ENCODE measurements around the gene EEF1AKMT4.

EEF1AKMT4 gene

GRCh38 chr3:184306341-184306972, 57.0 kb downstream of the EEF1AKMT4 start:
- H3K4me2 ChIP-seq (ENCODE audit: low read depth, low read length), result no peak overlapping the region
- no peak overlapping the region for H2AFZ ChIP-seq (ENCODE audit: low read length)
- peaks cover 64% of the 10 kb centered on the region for H3K36me3 ChIP-seq (replicated peaks; ENCODE audit: insufficient read depth, low read length)
- H3K27me3 ChIP-seq (replicated peaks; ENCODE audit: insufficient read depth, low read length), result no peaks in the 10 kb centered on the region
- no peak for DNase-seq
- H3K4me1 ChIP-seq (ENCODE audit: low read length), result no peaks in the 10 kb centered on the region
- no peak overlapping the region for H3K9ac ChIP-seq (ENCODE audit: low read length)
- no peak overlapping the region for H3K4me3 ChIP-seq (ENCODE audit: low read length)
- no peaks in the 10 kb centered on the region for H3K9me2 ChIP-seq (replicated peaks; ENCODE audit: insufficient read depth, low read length)
- peaks cover 7% of the 10 kb centered on the region; the same call in 1 of the 2 replicates for H3F3A ChIP-seq (ENCODE audit: insufficient read depth, low read length)
- no peaks in the 10 kb centered on the region for H3K9me3 ChIP-seq (replicated peaks; ENCODE audit: insufficient read depth, low read length)
- H3K79me2 ChIP-seq (ENCODE audit: low read length), result peaks cover 36% of the 10 kb centered on the region
- no peak overlapping the region for H3K27ac ChIP-seq (ENCODE audit: low read length)
- TF ChIP-seq CTCF (IDR thresholded peaks at IDR 0.05; ENCODE audit: low read length) (no peak), EZH2phosphoT487 (IDR thresholded peaks at IDR 0.05; ENCODE audit: low read length) (no peak), EZH2 (optimal IDR thresholded peaks at IDR 0.05; ENCODE audit: low read depth, low read length) (no peak)
- H4K20me1 ChIP-seq (ENCODE audit: insufficient read depth, low read length), result no peaks in the 10 kb centered on the region

GRCh38 chr3:184307915-184308314, 58.4 kb downstream of the EEF1AKMT4 start:
- H3K79me2 ChIP-seq (ENCODE audit: low read length), result peaks cover 21% of the 10 kb centered on the region
- no peak overlapping the region for H2AFZ ChIP-seq (ENCODE audit: low read length)
- no peaks in the 10 kb centered on the region for H4K20me1 ChIP-seq (ENCODE audit: insufficient read depth, low read length)
- DNase-seq, result no peak
- H3K9me2 ChIP-seq (replicated peaks; ENCODE audit: insufficient read depth, low read length), result no peaks in the 10 kb centered on the region
- no peaks in the 10 kb centered on the region for H3K4me1 ChIP-seq (ENCODE audit: low read length)
- no peak overlapping the region for H3K27ac ChIP-seq (ENCODE audit: low read length)
- H3K4me3 ChIP-seq (ENCODE audit: low read length), result no peak overlapping the region
- no peaks in the 10 kb centered on the region for H3K27me3 ChIP-seq (replicated peaks; ENCODE audit: insufficient read depth, low read length)
- no peak overlapping the region for H3K9ac ChIP-seq (ENCODE audit: low read length)
- no peak for TF ChIP-seq CTCF (IDR thresholded peaks at IDR 0.05; ENCODE audit: low read length)
- no peak for TF ChIP-seq EZH2phosphoT487 (IDR thresholded peaks at IDR 0.05; ENCODE audit: low read length)
- no peak for TF ChIP-seq EZH2 (optimal IDR thresholded peaks at IDR 0.05; ENCODE audit: low read depth, low read length)
- H3K9me3 ChIP-seq (replicated peaks; ENCODE audit: insufficient read depth, low read length), result no peaks in the 10 kb centered on the region
- H3F3A ChIP-seq (ENCODE audit: insufficient read depth, low read length), result peaks cover 13% of the 10 kb centered on the region
- H3K36me3 ChIP-seq (replicated peaks; ENCODE audit: insufficient read depth, low read length), result peaks cover 49% of the 10 kb centered on the region
- no peak overlapping the region for H3K4me2 ChIP-seq (ENCODE audit: low read depth, low read length)

Measured in MM.1S (cell line).